Right lobe of liver (tissue), 6 donors: ENCODE results near the gene POLR2L. TPM values are rescaled to one million over a fixed set of nuclear protein-coding genes. Genes with fewer than 3 reads are reported as not detected.

Experiments
- ATAC-seq, 4 donors: fragments of 200-7000 bp; cut with Tn5 transposase; one replicate each; pipeline ENCODE4 v1.9.1; 2020; ENCODE audit warnings: mild to moderate bottlenecking in 4 of 4, moderate library complexity in 4 of 4
- DNase-seq, 3 donors: peaks; one replicate each; pipeline ENCODE4 v3.0.0-alpha.2; 2020
- H3K27ac ChIP-seq, 3 donors: fragments of 200-600 bp; one replicate each; pipeline ENCODE4 v1.8.0; 2022
- H3K27me3 ChIP-seq, 2 donors: fragments of 200-600 bp; one replicate each; pipeline ENCODE4 v1.8.0; 2022
- H3K36me3 ChIP-seq, 4 donors: fragments of 200-600 bp; sonication (generic) in 1 of 4; one replicate each; pipeline versions ENCODE4 v1.5.1 to v1.8.0; 2017 to 2022; ENCODE audit warnings: control low read depth in 1 of 4
- H3K4me1 ChIP-seq, 4 donors: fragments of 200-600 bp; sonication (generic) in 1 of 4; one replicate each; pipeline versions ENCODE4 v1.5.1 to v1.8.0; 2017 to 2022; ENCODE audit warnings: control low read depth in 1 of 4
- H3K4me3 ChIP-seq, 3 donors: fragments of 200-600 bp; one replicate each; pipeline ENCODE4 v1.8.0; 2022
- H3K9me3 ChIP-seq, 4 donors: fragments of 200-600 bp; sonication (generic) in 1 of 4; one replicate each; pipeline versions ENCODE4 v1.5.1 to v1.8.0; 2017 to 2022; ENCODE audit warnings: control low read depth in 1 of 4
- POLR2A ChIP-seq: fragments of 450-650 bp; IDR thresholded peaks from one replicate; pipeline ENCODE4 v1.6.1; 2017; ENCODE audit warnings: antibody characterized with exemption, mild to moderate bottlenecking
- WGBS: methylation state at CpG from one replicate; pipeline ENCODE4 v1.1.6; 2018; ENCODE audit warnings: low coverage, low lambda C conversion rate; ENCODE audit not compliant: insufficient coverage; ENCODE audit errors: missing lambda C conversion rate; 5-methylcytosine and 5-hydroxymethylcytosine counted together
- intact Hi-C, 2 donors: fragments of 100-400 bp; cut with DNase I; formaldehyde crosslinking; loops; one replicate each; pipeline versions ENCODE4 v1.11.2 to v1.14.1; 2022
- total RNA-seq, 6 experiments: library from RNA; depleted of rRNA in 2 of 6; stranded (reverse); fragments of >200 nt in 2 of 6; fragmentation: NEBNext Ultra II Directional in 3 of 6; extraction: Animal tissue kit (Norgen Biotek cat#: 25700) in 3 of 6; gene quantifications; one replicate each; pipeline versions ENCODE4 v1.1.0 to v1.2.4, GENCODE V29; 2016 to 2023
- TF ChIP-seq, protein P1 (sequence below), 4 donors: fragments of 200-600 bp in 3 of 4; fragments of 450-650 bp in 1 of 4; IDR thresholded peaks; one replicate each; pipeline versions ENCODE4 v1.5.1 to v1.8.0; 2016 to 2022; ENCODE audit warnings: antibody characterized with exemption in 4 of 4, mild to moderate bottlenecking in 2 of 4
- donor health status: DM: no; HTN: yes; CAD: no.
- donor health status: DM: no; HTN: no; CAD: no.
- donor health status: DM: no; HTN: no; CAD: no.
- donor health status: DM: no; HTN: yes; CAD: no.
- donor health status: DM: no; HTN: yes; CAD: no.

POLR2L gene
- total RNA-seq, 6 experiments from 2014 or later: 34.5 to 88.1 (median 72.9) TPM

DNA sequence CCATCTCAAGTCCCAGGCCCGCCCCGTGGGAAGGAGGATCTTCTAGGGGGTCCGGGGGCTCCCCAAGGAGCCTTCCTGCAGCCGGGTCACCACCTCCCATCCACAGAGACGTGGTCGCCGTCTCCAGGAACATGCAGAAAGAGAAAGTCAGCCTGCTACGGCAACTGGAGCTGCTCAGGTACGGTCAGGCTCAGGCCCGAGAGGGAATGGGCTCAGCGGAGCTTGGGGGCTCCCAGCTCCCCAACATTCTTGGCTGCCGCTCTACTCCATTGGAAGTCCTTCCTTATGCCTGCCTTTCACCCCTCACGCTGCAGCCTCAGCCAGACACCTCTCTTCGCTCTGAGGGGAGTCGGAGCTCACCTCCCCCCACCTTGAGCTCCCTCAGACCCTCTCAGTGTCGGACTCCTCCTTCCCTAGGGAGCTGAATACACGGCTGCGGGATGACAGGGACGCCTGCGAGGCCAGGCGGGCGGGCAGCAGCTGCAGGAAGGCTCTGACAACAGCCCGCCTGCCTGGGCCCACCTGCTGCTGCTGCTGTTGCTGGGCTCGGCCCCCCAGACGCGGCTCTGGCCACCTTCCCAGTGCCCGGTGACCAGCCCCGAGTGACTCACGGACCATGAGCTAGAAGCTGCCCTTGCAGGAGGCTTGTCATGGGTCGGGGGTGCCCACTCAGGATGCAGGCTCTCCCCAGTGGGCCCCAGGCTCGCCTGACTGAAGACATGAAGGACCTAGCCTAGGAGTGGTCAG lies 11.0 kb downstream of the POLR2L start:
- Histone ChIP-seq H3K36me3 (no peaks in the 10 kb centered on the region), H3K27me3 (no peaks in the 10 kb centered on the region), H3K27ac (no peak overlapping the region), H3K4me3 (no peak overlapping the region), H3K4me1 (peaks cover 0 to 70% (median 29%) of the 10 kb centered on the region in 4 donors), H3K9me3 (no peaks in the 10 kb centered on the region)
- intact Hi-C loops: no loop called here
- ATAC-seq: no peak
- no peak for TF ChIP-seq POLR2A
- TF ChIP-seq, protein P1, sequence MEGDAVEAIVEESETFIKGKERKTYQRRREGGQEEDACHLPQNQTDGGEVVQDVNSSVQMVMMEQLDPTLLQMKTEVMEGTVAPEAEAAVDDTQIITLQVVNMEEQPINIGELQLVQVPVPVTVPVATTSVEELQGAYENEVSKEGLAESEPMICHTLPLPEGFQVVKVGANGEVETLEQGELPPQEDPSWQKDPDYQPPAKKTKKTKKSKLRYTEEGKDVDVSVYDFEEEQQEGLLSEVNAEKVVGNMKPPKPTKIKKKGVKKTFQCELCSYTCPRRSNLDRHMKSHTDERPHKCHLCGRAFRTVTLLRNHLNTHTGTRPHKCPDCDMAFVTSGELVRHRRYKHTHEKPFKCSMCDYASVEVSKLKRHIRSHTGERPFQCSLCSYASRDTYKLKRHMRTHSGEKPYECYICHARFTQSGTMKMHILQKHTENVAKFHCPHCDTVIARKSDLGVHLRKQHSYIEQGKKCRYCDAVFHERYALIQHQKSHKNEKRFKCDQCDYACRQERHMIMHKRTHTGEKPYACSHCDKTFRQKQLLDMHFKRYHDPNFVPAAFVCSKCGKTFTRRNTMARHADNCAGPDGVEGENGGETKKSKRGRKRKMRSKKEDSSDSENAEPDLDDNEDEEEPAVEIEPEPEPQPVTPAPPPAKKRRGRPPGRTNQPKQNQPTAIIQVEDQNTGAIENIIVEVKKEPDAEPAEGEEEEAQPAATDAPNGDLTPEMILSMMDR (IDR thresholded peaks at IDR 0.05): no peak
- DNase-seq: no peak
- 68% methylated on average over 10 of the region's 31 CpGs for WGBS

DNA sequence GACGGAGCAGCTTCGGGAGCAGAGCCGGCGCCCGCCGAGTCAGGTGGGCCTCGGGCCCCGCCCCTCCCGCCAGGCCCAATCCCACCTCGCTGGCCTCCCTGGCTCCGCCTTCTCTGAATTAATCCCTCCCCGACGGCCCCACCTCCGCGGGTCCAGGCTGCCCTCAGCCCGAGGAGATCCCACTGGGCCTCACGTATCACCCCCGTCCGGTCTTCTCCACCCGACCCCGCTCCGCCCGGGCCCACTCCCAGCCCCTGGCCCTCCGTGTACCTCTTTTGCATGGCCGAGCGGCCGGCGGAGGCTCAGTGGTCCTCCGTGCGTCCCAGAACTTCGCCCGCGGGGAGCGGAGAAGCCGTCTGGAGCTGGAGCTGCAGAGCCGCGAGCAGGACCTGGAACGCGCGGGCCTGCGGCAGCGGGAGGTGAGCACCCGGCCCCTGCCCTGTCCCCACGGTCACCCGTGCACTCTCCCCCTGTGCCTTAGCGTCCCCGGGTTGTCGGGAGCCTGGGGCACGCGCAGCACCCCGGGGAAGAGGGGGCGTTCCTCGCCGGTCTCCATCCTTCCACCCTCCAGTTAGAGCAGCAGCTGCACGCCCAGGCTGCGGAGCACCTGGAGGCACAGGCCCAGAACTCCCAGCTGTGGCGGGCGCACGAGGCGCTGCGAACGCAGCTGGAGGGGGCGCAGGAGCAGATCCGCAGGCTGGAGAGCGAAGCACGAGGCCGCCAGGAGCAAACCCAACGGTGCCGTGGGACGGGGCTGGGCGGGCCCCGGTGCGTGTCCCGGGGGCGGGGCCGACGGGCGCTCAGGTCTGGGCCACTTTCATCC lies 11.8 kb downstream of the POLR2L start:
- H3K9me3 ChIP-seq: no peaks in the 10 kb centered on the region
- H3K36me3 ChIP-seq: no peaks in the 10 kb centered on the region
- under 1% methylated on average over 15 of the region's 78 CpGs for WGBS
- peak overlapping the region; percentile 2 to 35 (median 32) for H3K4me3 ChIP-seq
- H3K27ac ChIP-seq: no peak overlapping the region
- intact Hi-C loops: no loop called here
- no peaks in the 10 kb centered on the region for H3K27me3 ChIP-seq
- DNase-seq: peak; percentile 73 to 85 (median 82)
- TF ChIP-seq, protein P1 (IDR thresholded peaks at IDR 0.05): no peak
- TF ChIP-seq POLR2A: no peak
- H3K4me1 ChIP-seq: peaks cover 0 to 78% (median 32%) of the 10 kb centered on the region in 4 donors
- peak; percentile 30 to 55 (median 40) for ATAC-seq

DNA sequence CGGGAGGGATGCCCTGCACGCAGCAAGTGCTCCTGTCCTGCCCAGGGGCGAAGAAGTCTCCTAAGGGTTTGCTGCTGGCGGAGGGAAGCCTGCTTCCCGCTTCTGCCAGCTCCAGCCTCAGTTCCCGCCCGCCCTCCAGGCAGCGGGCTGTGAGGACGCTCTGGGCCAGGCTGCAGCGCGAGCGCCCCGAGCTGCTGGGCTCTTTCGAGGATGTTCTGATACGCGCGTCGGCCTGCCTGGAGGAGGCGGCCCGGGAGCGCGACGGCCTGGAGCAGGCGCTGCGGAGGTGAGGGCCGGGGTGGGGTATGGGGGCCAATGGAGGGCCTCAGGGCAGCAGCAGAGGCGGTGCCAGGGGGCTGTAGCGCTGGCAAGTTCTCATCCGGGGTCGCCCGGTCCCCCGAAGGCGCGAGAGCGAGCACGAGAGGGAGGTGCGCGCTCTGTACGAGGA lies 12.5 kb downstream of the POLR2L start:
- WGBS: no CpG with 5 or more reads among the region's 39 CpGs
- Histone ChIP-seq H3K27ac (peak overlapping the region in 2 of 3 donors; percentile 5 to 30), H3K27me3 (no peaks in the 10 kb centered on the region), H3K4me1 (peaks cover 0 to 79% (median 33%) of the 10 kb centered on the region in 4 donors), H3K4me3 (peak overlapping the region; percentile 2 to 35 (median 32)), H3K9me3 (no peaks in the 10 kb centered on the region), H3K36me3 (peaks cover 0 to 2% (median under 1%) of the 10 kb centered on the region in 4 donors)
- intact Hi-C loops: no loop called here
- TF ChIP-seq, protein P1 (IDR thresholded peaks at IDR 0.05): no peak
- peak; percentile 32 for TF ChIP-seq POLR2A
- DNase-seq (no peak), ATAC-seq (no peak)

DNA sequence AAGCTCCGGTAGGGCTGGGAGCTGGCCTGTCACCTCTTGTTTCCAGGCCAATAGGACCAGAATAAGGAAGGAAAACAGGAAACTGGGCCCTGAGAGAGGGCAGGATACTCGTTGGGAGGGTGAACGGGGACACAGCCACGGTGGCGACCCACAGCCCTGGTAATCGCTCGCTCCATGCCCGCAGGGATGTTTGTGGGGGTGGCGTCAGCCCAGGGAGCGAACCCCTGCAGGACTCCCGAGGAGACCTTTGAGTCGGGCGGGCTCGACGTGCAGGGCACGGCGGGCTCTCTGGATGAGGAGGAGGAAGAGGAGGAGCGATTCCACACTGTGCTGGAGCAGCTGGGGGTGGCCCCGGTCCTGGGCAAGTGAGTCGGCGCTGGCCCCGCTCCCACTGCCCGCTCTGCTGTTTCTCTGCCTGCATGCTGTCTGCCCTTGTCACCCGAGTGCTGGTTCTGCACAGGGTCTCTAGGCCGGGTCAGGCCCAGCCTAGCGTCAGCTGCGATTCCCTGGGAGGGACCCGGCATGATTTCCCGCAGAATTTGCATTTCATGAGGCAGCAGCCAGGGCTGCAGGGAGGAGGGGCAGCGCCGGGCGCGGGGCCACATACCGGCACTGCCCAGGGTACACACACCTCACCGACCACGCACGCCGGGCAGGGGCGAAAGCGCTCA lies 13.0 kb downstream of the POLR2L start:
- H3K36me3 ChIP-seq: peaks cover 0 to 7% (median 4%) of the 10 kb centered on the region in 4 donors
- no peaks in the 10 kb centered on the region for H3K27me3 ChIP-seq
- peak overlapping the region in 2 of 3 donors; percentile 5 to 30 for H3K27ac ChIP-seq
- ATAC-seq: peak; percentile 2 to 47 (median 14)
- H3K4me1 ChIP-seq: peaks cover 0 to 79% (median 34%) of the 10 kb centered on the region in 4 donors
- peak in 1 of 3 donors; percentile 70 for DNase-seq
- H3K9me3 ChIP-seq: no peaks in the 10 kb centered on the region
- peak overlapping the region; percentile 2 to 35 (median 32) for H3K4me3 ChIP-seq
- TF ChIP-seq, protein P1 (IDR thresholded peaks at IDR 0.05): no peak
- TF ChIP-seq POLR2A: no peak
- intact Hi-C loops: no loop called here
- 3% methylated on average over 10 of the region's 40 CpGs for WGBS
